HepG2 (cell line): ENCODE results near the gene FXN. TPM values are rescaled to one million over a fixed set of nuclear protein-coding genes. Genes with fewer than 3 reads are reported as not detected.

Experiments used
- ATAC-seq: fragments of 200-7000 bp; cut with Tn5 transposase; 3 replicates; pipeline ENCODE4 v1.9.1; 2020; ENCODE audit warnings: mild to moderate bottlenecking, moderate library complexity
- BruUV-seq: library from RNA; stranded (reverse); fragments of 400-500 nt; replicated peaks from 2 replicates; lab custom pipeline; 2021; lab: Mats Ljungman, UMichigan
- CTCF ChIA-PET: fragments of 300-600 bp; formaldehyde crosslinking; extraction: SDS; loops from one replicate; lab custom pipeline; 2021; ENCODE audit warnings: low total read pairs, inconsistent platforms, low intra/inter-chr PET ratio; lab: Yijun Ruan, JAX
- POLR2A ChIA-PET: fragments of 350-600 bp; sonication (Branson Sonifier 250); formaldehyde crosslinking; loops from one replicate; lab custom pipeline; 2020; ENCODE audit warnings: antibody characterized with exemption, inconsistent platforms; lab: Yijun Ruan, JAX
- DNase-seq: peaks from one replicate; pipeline ENCODE4 v3.0.0-alpha.2; 2015; ENCODE audit warnings: low spot score
- FAIRE-seq: peaks from 3 replicates; lab custom pipeline; 2011; peaks lifted over from hg19 to GRCh38; lab: Jason Lieb, UNC
- H2AFZ ChIP-seq: one replicate; pipeline ENCODE4 v1.6.1; 2011; ENCODE audit warnings: low read length, inconsistent platforms
- H3K27ac ChIP-seq: fragments of 300-600 bp; 3 replicates; pipeline ENCODE4 v1.8.0; 2011; ENCODE audit warnings: mixed run types, mild to moderate bottlenecking, mixed read lengths, low read length, inconsistent platforms; ENCODE audit not compliant: insufficient read depth; ENCODE audit errors: extremely low read length
- H3K27me3 ChIP-seq, 2 experiments: fragments of 200-600 bp in 1 of 2; 2 replicates in 1 of 2; 3 replicates in 1 of 2; pipeline versions ENCODE4 v1.6.0 to v1.8.0; 2011; ENCODE audit warnings: low read length in 2 of 2, mild to moderate bottlenecking in 2 of 2, moderate library complexity in 2 of 2, inconsistent platforms in 1 of 2; ENCODE audit not compliant: insufficient read depth in 2 of 2, control insufficient read depth in 1 of 2
- H3K36me3 ChIP-seq, 2 experiments: fragments of 200-600 bp in 1 of 2; replicated peaks in 1 of 2; 2 replicates in 1 of 2; 3 replicates in 1 of 2; pipeline versions ENCODE4 v1.5.1 to v1.8.0; 2011; ENCODE audit warnings: low read length in 2 of 2, inconsistent platforms in 1 of 2; ENCODE audit not compliant: insufficient read depth in 2 of 2, control insufficient read depth in 1 of 2
- H3K4me1 ChIP-seq: 2 replicates; pipeline ENCODE4 v1.5.1; 2012; ENCODE audit warnings: low read length, inconsistent platforms; ENCODE audit not compliant: insufficient read depth
- H3K4me2 ChIP-seq: 2 replicates; pipeline ENCODE4 v1.6.0; 2011; ENCODE audit warnings: low read depth, low read length, inconsistent platforms
- H3K4me3 ChIP-seq, 3 experiments: fragments of 200-600 bp in 1 of 3; sonication (generic), shearing (Covaris generic) in 1 of 3; replicated peaks in 1 of 3; 2 replicates each; pipeline ENCODE4 v1.5.1; 2011 to 2016; ENCODE audit warnings: low read length in 3 of 3, inconsistent platforms in 2 of 3, low read depth in 2 of 3, mild to moderate bottlenecking in 2 of 3, control low read depth in 1 of 3, mixed read lengths in 1 of 3; ENCODE audit not compliant: insufficient read depth in 1 of 3
- H3K79me2 ChIP-seq: one replicate; pipeline ENCODE4 v1.6.1; 2011; ENCODE audit warnings: low read length, inconsistent platforms; ENCODE audit not compliant: insufficient read depth
- H3K9ac ChIP-seq: 2 replicates; pipeline ENCODE4 v1.6.0; 2011; ENCODE audit warnings: mild to moderate bottlenecking, low read depth, low read length, inconsistent platforms; ENCODE audit not compliant: insufficient read depth
- H3K9me3 ChIP-seq: 2 replicates; pipeline ENCODE4 v1.5.1; 2012; ENCODE audit warnings: mild to moderate bottlenecking, low read length
- H4K20me1 ChIP-seq: 2 replicates; pipeline ENCODE4 v1.6.0; 2011; ENCODE audit warnings: inconsistent platforms, mild to moderate bottlenecking, low read length, moderate library complexity; ENCODE audit not compliant: insufficient read depth
- GFI1 ChIP-seq: sonication (generic); formaldehyde crosslinking; IDR thresholded peaks from 2 replicates; pipeline ENCODE4 v1.5.0; 2020; ENCODE audit warnings: missing genetic modification reagents, mild to moderate bottlenecking, borderline replicate concordance
- MLLT10 ChIP-seq: sonication (generic); formaldehyde crosslinking; IDR thresholded peaks from 2 replicates; pipeline ENCODE4 v1.4.0; 2020; ENCODE audit warnings: missing genetic modification reagents
- SP5 ChIP-seq: IDR thresholded peaks from 2 replicates; pipeline ENCODE4 v1.6.1; 2016; ENCODE audit warnings: low read depth, borderline replicate concordance
- ZBTB42 ChIP-seq: sonication (generic); formaldehyde crosslinking; IDR thresholded peaks from 2 replicates; pipeline ENCODE4 v1.5.0; 2020; ENCODE audit warnings: mild to moderate bottlenecking, missing genetic modification reagents
- ZNF160 ChIP-seq: sonication (generic); formaldehyde crosslinking; IDR thresholded peaks from 2 replicates; pipeline ENCODE4 v1.8.0; 2022; ENCODE audit warnings: mild to moderate bottlenecking, inconsistent platforms, missing genetic modification reagents
- ZNF768 ChIP-seq: sonication (generic); formaldehyde crosslinking; IDR thresholded peaks from 2 replicates; pipeline ENCODE4 v1.4.0; 2020; ENCODE audit warnings: missing genetic modification reagents
- WGBS: methylation state at CpG from one replicate; pipeline ENCODE4 v1.1.6; 2017; ENCODE audit warnings: low lambda C conversion rate; 5-methylcytosine and 5-hydroxymethylcytosine counted together
- in situ Hi-C: cut with HindIII; loops from 2 replicates; pipeline ENCODE4 v1.10.0; 2017; ENCODE audit warnings: low pct_unique_long_range_greater_than_20kb; ENCODE audit not compliant: extremely low pct_ligation_motif_present
- intact Hi-C: fragments of 100-400 bp; cut with micrococcal nuclease; formaldehyde crosslinking; loops from one replicate; pipeline ENCODE4 v1.10.0; 2022; ENCODE audit not compliant: unreplicated experiment
- polyA plus RNA-seq, 8 experiments: library from polyadenylated mRNA; depleted of rRNA in 3 of 8; stranded (reverse) in 7 of 8; unstranded in 1 of 8; fragments of >200 nt; fragmentation: Illumina TruSeq in 4 of 8; extraction: Trizol in 4 of 8; gene quantifications; 2 replicates each; pipeline versions ENCODE4 v1.2.1 to v1.2.3, GENCODE V29; 2011 to 2016; ENCODE audit warnings: low read depth in 4 of 8, missing spikeins in 1 of 8, mixed read lengths in 1 of 8; ENCODE audit not compliant: insufficient read depth in 1 of 8
- total RNA-seq, 5 experiments: library from RNA; depleted of rRNA; stranded (reverse); fragments of >200 nt; fragmentation: Illumina TruSeq; extraction: Trizol; gene quantifications; 2 replicates each; pipeline ENCODE4 v1.2.3, GENCODE V29; 2016; ENCODE audit warnings: low read depth in 1 of 5
- TF ChIP-seq, protein P1 (sequence below), 2 experiments: sonication (generic) in 1 of 2; formaldehyde crosslinking in 1 of 2; IDR thresholded peaks; 2 replicates each; pipeline versions ENCODE4 v1.4.0 to v1.6.1; 2016 to 2020; ENCODE audit warnings: borderline replicate concordance in 1 of 2, low read depth in 1 of 2, mild to moderate bottlenecking in 1 of 2, missing genetic modification reagents in 1 of 2
- TF ChIP-seq, protein P2 (sequence below): sonication (generic); formaldehyde crosslinking; IDR thresholded peaks from 2 replicates; pipeline ENCODE4 v1.5.1; 2020; ENCODE audit warnings: missing genetic modification reagents, mild to moderate bottlenecking, borderline replicate concordance
- TF ChIP-seq, protein P3 (sequence below): sonication (generic); formaldehyde crosslinking; IDR thresholded peaks from 2 replicates; pipeline ENCODE4 v1.5.0; 2020; ENCODE audit warnings: mild to moderate bottlenecking, missing genetic modification reagents

Gene FXN
- total and polyA plus RNA-seq, 2 of the 13 experiments (the other 11 are each of a cell fraction or from before 2014, with no cell fraction given), result 24.1 to 26.0 TPM

DNA sequence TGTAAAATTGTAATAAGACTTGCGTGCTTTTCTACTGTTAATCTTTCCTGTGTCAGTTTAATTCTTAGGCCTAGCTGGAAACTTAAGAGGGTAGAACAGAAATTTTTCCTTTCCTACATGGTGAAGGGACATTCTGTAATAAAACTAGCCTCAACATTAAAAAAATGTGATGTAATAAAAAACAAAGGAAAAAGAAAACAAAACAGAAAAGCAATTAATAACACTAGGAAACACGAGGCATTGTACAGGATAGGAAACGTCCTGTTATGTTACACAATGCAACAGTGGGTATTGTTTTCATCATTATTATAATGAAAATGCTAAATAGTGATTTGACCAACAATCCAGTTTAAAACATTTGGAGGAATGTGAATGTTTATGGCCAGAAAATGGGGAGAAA is 47.8 kb downstream of the FXN start:
- POLR2A ChIA-PET, result no interaction called here
- ATAC-seq, result no peak
- TF ChIP-seq ZBTB42 (CRISPR knock-in tag) (no peak), ZNF768 (CRISPR knock-in tag) (no peak), ZNF160 (CRISPR knock-in tag) (no peak), MLLT10 (CRISPR knock-in tag) (no peak), SP5 (CRISPR knock-in tag) (no peak), GFI1 (CRISPR knock-in tag) (no peak)
- TF ChIP-seq, protein P1, sequence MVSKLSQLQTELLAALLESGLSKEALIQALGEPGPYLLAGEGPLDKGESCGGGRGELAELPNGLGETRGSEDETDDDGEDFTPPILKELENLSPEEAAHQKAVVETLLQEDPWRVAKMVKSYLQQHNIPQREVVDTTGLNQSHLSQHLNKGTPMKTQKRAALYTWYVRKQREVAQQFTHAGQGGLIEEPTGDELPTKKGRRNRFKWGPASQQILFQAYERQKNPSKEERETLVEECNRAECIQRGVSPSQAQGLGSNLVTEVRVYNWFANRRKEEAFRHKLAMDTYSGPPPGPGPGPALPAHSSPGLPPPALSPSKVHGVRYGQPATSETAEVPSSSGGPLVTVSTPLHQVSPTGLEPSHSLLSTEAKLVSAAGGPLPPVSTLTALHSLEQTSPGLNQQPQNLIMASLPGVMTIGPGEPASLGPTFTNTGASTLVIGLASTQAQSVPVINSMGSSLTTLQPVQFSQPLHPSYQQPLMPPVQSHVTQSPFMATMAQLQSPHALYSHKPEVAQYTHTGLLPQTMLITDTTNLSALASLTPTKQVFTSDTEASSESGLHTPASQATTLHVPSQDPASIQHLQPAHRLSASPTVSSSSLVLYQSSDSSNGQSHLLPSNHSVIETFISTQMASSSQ (IDR thresholded peaks at IDR 0.05; ENCODE audit: low read depth), result no peak
- TF ChIP-seq, protein P1 (CRISPR knock-in tag; IDR thresholded peaks at IDR 0.05; ENCODE audit: borderline replicate concordance), result no peak
- TF ChIP-seq, protein P2, sequence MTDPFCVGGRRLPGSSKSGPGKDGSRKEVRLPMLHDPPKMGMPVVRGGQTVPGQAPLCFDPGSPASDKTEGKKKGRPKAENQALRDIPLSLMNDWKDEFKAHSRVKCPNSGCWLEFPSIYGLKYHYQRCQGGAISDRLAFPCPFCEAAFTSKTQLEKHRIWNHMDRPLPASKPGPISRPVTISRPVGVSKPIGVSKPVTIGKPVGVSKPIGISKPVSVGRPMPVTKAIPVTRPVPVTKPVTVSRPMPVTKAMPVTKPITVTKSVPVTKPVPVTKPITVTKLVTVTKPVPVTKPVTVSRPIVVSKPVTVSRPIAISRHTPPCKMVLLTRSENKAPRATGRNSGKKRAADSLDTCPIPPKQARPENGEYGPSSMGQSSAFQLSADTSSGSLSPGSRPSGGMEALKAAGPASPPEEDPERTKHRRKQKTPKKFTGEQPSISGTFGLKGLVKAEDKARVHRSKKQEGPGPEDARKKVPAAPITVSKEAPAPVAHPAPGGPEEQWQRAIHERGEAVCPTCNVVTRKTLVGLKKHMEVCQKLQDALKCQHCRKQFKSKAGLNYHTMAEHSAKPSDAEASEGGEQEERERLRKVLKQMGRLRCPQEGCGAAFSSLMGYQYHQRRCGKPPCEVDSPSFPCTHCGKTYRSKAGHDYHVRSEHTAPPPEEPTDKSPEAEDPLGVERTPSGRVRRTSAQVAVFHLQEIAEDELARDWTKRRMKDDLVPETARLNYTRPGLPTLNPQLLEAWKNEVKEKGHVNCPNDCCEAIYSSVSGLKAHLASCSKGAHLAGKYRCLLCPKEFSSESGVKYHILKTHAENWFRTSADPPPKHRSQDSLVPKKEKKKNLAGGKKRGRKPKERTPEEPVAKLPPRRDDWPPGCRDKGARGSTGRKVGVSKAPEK (CRISPR knock-in tag), result no peak
- TF ChIP-seq, protein P3, sequence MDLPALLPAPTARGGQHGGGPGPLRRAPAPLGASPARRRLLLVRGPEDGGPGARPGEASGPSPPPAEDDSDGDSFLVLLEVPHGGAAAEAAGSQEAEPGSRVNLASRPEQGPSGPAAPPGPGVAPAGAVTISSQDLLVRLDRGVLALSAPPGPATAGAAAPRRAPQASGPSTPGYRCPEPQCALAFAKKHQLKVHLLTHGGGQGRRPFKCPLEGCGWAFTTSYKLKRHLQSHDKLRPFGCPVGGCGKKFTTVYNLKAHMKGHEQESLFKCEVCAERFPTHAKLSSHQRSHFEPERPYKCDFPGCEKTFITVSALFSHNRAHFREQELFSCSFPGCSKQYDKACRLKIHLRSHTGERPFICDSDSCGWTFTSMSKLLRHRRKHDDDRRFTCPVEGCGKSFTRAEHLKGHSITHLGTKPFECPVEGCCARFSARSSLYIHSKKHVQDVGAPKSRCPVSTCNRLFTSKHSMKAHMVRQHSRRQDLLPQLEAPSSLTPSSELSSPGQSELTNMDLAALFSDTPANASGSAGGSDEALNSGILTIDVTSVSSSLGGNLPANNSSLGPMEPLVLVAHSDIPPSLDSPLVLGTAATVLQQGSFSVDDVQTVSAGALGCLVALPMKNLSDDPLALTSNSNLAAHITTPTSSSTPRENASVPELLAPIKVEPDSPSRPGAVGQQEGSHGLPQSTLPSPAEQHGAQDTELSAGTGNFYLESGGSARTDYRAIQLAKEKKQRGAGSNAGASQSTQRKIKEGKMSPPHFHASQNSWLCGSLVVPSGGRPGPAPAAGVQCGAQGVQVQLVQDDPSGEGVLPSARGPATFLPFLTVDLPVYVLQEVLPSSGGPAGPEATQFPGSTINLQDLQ (CRISPR knock-in tag), result no peak

More for the DNA sequence above, 47.8 kb downstream of the FXN start:
- Histone ChIP-seq H2AFZ (no peak overlapping the region), H3K4me2 (no peak overlapping the region), H3K4me3 (no peak overlapping the region), H3K27me3 (no peaks in the 10 kb centered on the region), H3K4me1 (peaks cover 26% of the 10 kb centered on the region), H3K79me2 (no peaks in the 10 kb centered on the region), H3K36me3 (no peaks in the 10 kb centered on the region), H3K9me3 (no peaks in the 10 kb centered on the region), H3K9ac (no peak overlapping the region), H3K27ac (no peak overlapping the region), H4K20me1 (no peaks in the 10 kb centered on the region)
- BruUV-seq, result no TSS peak
- FAIRE-seq (no peak), DNase-seq (no peak)
- in situ Hi-C loops (no loop called here), intact Hi-C loops (no loop called here)
- WGBS, result 89% methylated on average over 3 of the region's 3 CpGs
- CTCF ChIA-PET, result no interaction called here
